PFSK-1 (cell line): ENCODE results near the gene FBXO10.

ENCODE experiments used
- FOXP2 ChIP-seq: optimal IDR thresholded peaks from 2 replicates; pipeline ENCODE3; 2011; ENCODE audit warnings: borderline replicate concordance, control low read depth, inconsistent platforms; ENCODE audit not compliant: insufficient read depth; ENCODE audit errors: extremely low read length, extremely low read depth
- POLR2AphosphoS5 ChIP-seq: IDR thresholded peaks from 2 replicates; pipeline ENCODE4 v1.6.1; 2012; ENCODE audit warnings: low read depth, mild to moderate bottlenecking, control low read depth, low read length, moderate library complexity
- SIN3A ChIP-seq: IDR thresholded peaks from 2 replicates; pipeline ENCODE4 v1.6.1; 2012; ENCODE audit warnings: mild to moderate bottlenecking, low read length, moderate library complexity, borderline replicate concordance; ENCODE audit not compliant: insufficient read depth
- TAF1 ChIP-seq: IDR thresholded peaks from 2 replicates; pipeline ENCODE4 v1.6.1; 2012; ENCODE audit warnings: low read length, control low read depth, borderline replicate concordance; ENCODE audit not compliant: insufficient read depth
- TF ChIP-seq, protein P1 (sequence below), 2 experiments: IDR thresholded peaks; 2 replicates each; pipeline versions ENCODE4 v1.6.1 to v1.8.0; 2011 to 2012; ENCODE audit warnings: low read depth in 2 of 2, low read length in 2 of 2, control low read depth in 1 of 2, inconsistent platforms in 1 of 2, mild to moderate bottlenecking in 1 of 2, moderate library complexity in 1 of 2; ENCODE audit not compliant: insufficient read depth in 1 of 2

FBXO10 gene

DNA sequence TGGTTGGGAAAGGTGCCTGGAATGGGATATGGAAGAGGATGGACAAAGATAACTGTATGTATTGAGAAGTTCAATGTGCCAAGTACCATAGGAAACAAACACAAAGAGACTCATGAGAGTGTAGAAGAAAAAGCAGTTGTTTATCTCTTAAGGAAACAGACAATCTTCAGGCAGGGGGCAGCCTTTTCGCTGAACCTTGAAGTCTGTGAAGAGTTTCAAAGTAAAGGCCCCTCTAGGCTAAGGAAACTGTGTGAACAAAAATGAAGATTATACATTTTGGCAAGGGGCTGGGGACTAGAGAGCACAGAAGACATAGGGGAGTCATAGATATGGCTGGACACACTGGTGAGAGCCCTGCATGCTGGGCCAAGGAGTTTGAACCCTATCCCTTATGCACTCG lies 47.1 kb upstream of the FBXO10 start:
- TF ChIP-seq TAF1 (no peak), POLR2AphosphoS5 (no peak), FOXP2 (no peak), SIN3A (no peak)
- TF ChIP-seq, protein P1, sequence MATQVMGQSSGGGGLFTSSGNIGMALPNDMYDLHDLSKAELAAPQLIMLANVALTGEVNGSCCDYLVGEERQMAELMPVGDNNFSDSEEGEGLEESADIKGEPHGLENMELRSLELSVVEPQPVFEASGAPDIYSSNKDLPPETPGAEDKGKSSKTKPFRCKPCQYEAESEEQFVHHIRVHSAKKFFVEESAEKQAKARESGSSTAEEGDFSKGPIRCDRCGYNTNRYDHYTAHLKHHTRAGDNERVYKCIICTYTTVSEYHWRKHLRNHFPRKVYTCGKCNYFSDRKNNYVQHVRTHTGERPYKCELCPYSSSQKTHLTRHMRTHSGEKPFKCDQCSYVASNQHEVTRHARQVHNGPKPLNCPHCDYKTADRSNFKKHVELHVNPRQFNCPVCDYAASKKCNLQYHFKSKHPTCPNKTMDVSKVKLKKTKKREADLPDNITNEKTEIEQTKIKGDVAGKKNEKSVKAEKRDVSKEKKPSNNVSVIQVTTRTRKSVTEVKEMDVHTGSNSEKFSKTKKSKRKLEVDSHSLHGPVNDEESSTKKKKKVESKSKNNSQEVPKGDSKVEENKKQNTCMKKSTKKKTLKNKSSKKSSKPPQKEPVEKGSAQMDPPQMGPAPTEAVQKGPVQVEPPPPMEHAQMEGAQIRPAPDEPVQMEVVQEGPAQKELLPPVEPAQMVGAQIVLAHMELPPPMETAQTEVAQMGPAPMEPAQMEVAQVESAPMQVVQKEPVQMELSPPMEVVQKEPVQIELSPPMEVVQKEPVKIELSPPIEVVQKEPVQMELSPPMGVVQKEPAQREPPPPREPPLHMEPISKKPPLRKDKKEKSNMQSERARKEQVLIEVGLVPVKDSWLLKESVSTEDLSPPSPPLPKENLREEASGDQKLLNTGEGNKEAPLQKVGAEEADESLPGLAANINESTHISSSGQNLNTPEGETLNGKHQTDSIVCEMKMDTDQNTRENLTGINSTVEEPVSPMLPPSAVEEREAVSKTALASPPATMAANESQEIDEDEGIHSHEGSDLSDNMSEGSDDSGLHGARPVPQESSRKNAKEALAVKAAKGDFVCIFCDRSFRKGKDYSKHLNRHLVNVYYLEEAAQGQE (IDR thresholded peaks at IDR 0.05; ENCODE audit: insufficient read depth in 1 of 2, low read depth in 2 of 2, low read length in 2 of 2) = no peak

DNA sequence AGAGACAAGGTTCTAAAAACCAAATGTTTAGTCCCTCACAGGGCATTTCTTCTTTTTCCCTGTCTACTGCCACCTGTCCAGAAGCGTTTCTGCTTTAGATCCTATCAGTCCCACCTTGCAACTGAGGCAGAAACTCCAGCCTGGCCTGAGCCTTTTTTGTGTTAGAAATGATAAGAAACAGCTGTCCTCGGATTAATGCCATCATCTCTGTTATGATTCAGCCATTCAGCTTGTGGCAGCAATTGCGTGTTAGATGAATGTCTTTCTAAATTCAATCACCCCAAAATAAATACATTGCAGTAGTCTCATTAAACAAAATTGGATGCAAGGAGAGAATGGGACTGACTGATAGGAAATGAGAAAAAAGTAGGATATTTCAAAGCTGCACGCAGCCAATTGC lies 46.3 kb upstream of the FBXO10 start:
- TF ChIP-seq, protein P1 (IDR thresholded peaks at IDR 0.05; ENCODE audit: insufficient read depth in 1 of 2, low read depth in 2 of 2, low read length in 2 of 2) = no peak
- no peak for TF ChIP-seq TAF1
- TF ChIP-seq FOXP2 = no peak
- no peak for TF ChIP-seq SIN3A
- no peak for TF ChIP-seq POLR2AphosphoS5

DNA sequence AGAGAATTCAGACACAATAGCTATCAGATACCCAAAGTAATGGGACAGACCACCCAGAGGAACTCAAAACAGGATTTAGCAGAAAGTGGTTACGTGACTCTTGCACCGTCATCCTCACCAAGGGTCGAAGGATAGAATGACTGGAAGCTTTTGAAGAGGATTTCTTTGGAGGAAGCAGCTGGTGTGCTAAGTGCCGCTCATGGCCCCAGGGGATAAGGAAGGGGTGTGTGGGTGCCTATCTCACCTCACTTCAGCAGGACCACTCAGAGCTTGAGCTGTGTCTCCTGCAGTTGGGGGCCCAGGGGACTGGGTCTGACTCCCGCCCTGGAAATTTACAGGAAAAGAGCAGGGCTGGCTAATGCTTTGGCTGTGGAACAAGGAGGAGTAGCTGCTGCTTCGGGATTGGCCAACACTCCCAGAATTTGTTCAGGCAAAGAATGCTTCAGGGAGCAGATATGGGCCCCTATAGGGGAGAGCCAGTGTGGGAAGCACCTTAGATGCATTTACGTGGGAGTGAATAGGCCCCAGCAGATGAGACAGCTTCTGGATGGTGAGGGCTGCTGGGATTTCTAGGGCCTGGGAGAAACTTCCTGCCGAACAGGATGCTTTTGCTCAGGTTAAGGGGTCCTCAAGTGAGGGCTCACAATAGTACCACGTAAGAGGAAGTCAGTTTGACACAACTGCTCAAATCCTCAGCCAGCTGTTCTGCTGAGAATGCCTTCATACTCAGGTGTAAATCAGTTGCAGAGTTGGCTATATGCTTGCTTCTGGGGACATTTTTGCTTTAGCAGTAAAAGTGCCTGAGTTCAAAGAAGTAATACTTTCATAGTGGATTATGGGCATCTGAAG lies 45.3 kb upstream of the FBXO10 start:
- TF ChIP-seq FOXP2 (no peak), POLR2AphosphoS5 (no peak), TAF1 (no peak), SIN3A (no peak)
- TF ChIP-seq, protein P1 (IDR thresholded peaks at IDR 0.05; ENCODE audit: insufficient read depth in 1 of 2, low read depth in 2 of 2, low read length in 2 of 2) = no peak

DNA sequence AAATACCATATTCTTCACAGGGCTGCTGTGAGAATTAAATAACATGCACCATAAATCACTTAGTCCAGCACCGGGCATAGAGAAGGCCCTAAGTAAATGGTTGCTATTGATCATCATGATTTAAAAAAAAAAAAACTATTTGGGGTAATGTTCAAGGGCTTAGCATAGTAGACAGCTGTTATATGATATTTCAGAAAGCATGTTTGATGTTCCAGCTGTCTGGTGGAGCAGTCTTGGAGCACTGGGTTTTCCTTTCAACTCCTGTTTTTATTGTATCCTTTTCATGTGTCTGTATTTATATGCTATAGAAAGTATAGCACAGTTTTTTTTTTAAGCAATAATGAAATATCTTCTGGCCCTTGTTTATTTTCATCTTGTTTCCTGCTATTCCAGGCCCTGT lies 44.2 kb upstream of the FBXO10 start:
- TF ChIP-seq FOXP2 (no peak), SIN3A (no peak), TAF1 (no peak), POLR2AphosphoS5 (no peak)
- TF ChIP-seq, protein P1 (IDR thresholded peaks at IDR 0.05; ENCODE audit: insufficient read depth in 1 of 2, low read depth in 2 of 2, low read length in 2 of 2) = no peak
